Endothelial cell of umbilical vein (primary cell): ENCODE data around the gene ISL1. TPM values are rescaled to one million over a fixed set of nuclear protein-coding genes. Genes with fewer than 3 reads are reported as not detected.

Experiments
- BruUV-seq: library from RNA; stranded (reverse); fragments of 400-500 nt; replicated peaks from 2 replicates; lab custom pipeline; 2021; lab: Mats Ljungman, UMichigan
- CTCF ChIA-PET: fragments of 300-600, 350-600 bp; sonication (Branson Sonifier 250); formaldehyde crosslinking; loops from one replicate; lab custom pipeline; 2021; ENCODE audit warnings: antibody characterized with exemption, inconsistent platforms; lab: Charles Lee
- POLR2A ChIA-PET: fragments of 300-600, 350-600 bp; sonication (Branson Sonifier 250); formaldehyde crosslinking; loops from one replicate; lab custom pipeline; 2021; ENCODE audit warnings: antibody characterized with exemption, inconsistent platforms; lab: Charles Lee
- DNase-seq: peaks from one replicate; pipeline ENCODE4 v3.0.0-alpha.2; 2011; ENCODE audit warnings: low read depth, low spot score
- FAIRE-seq: peaks from 2 replicates; lab custom pipeline; 2011; peaks lifted over from hg19 to GRCh38; lab: Jason Lieb, UNC
- H2AFZ ChIP-seq: 2 replicates; pipeline ENCODE4 v1.6.0; 2012; ENCODE audit warnings: low read depth, low read length, control low read depth, inconsistent platforms
- H3K27ac ChIP-seq: 2 replicates; pipeline ENCODE4 v1.5.1; 2011; ENCODE audit warnings: low read depth, mild to moderate bottlenecking, control low read depth, low read length, moderate library complexity; ENCODE audit not compliant: insufficient read depth
- H3K27me3 ChIP-seq, 2 experiments: 2 replicates each; pipeline versions ENCODE4 v1.6.0 to v1.6.1; 2011; ENCODE audit warnings: low read length in 2 of 2, mixed read lengths in 1 of 2; ENCODE audit not compliant: control insufficient read depth in 2 of 2, insufficient read depth in 2 of 2
- H3K36me3 ChIP-seq, 2 experiments: 2 replicates in 1 of 2; 3 replicates in 1 of 2; pipeline ENCODE4 v1.5.1; 2011; ENCODE audit warnings: low read length in 2 of 2, mild to moderate bottlenecking in 1 of 2, moderate library complexity in 1 of 2; ENCODE audit not compliant: control insufficient read depth in 2 of 2, insufficient read depth in 2 of 2; ENCODE audit errors: extremely low read depth in 1 of 2
- H3K4me1 ChIP-seq: 3 replicates; pipeline ENCODE4 v1.5.1; 2011; ENCODE audit warnings: mild to moderate bottlenecking, low read length; ENCODE audit not compliant: control insufficient read depth, insufficient read depth; ENCODE audit errors: extremely low read depth
- H3K4me2 ChIP-seq: 2 replicates; pipeline ENCODE4 v1.6.1; 2011; ENCODE audit warnings: low read length, control low read depth, mixed read lengths; ENCODE audit not compliant: insufficient read depth
- H3K4me3 ChIP-seq, 3 experiments: fragments of 200-600 bp in 1 of 3; sonication (generic), shearing (Covaris generic) in 1 of 3; replicated peaks in 1 of 3; 2 replicates each; pipeline ENCODE4 v1.5.1; 2011 to 2016; ENCODE audit warnings: control low read depth in 3 of 3, low read length in 3 of 3, mild to moderate bottlenecking in 2 of 3, inconsistent platforms in 1 of 3, low read depth in 1 of 3, moderate library complexity in 1 of 3; ENCODE audit not compliant: insufficient read depth in 1 of 3
- H3K79me2 ChIP-seq: 2 replicates; pipeline ENCODE4 v1.6.0; 2012; ENCODE audit warnings: low read length, inconsistent platforms; ENCODE audit not compliant: control insufficient read depth, insufficient read depth
- H3K9ac ChIP-seq: replicated peaks from 2 replicates; pipeline ENCODE3; 2011; ENCODE audit warnings: low read length, control low read depth; ENCODE audit not compliant: insufficient read depth; ENCODE audit errors: extremely low read depth
- H3K9me1 ChIP-seq: replicated peaks from 3 replicates; pipeline ENCODE4 v1.6.0; 2011; ENCODE audit warnings: mild to moderate bottlenecking, low read length; ENCODE audit not compliant: control insufficient read depth, insufficient read depth; ENCODE audit errors: extremely low read depth
- H3K9me3 ChIP-seq: replicated peaks from 2 replicates; pipeline ENCODE4 v1.5.1; 2012; ENCODE audit warnings: low read length, inconsistent platforms; ENCODE audit not compliant: control insufficient read depth, insufficient read depth
- H4K20me1 ChIP-seq: replicated peaks from 2 replicates; pipeline ENCODE3; 2011; ENCODE audit warnings: mild to moderate bottlenecking, low read length; ENCODE audit not compliant: control insufficient read depth, insufficient read depth; ENCODE audit errors: extremely low read depth
- CTCF ChIP-seq, 2 donors: IDR thresholded peaks; 1 replicate in 1 of 2; 2 replicates in 1 of 2; pipeline ENCODE4 v1.5.1; 2011; ENCODE audit warnings: low read length in 2 of 2, mild to moderate bottlenecking in 2 of 2, moderate library complexity in 2 of 2, control low read depth in 1 of 2, inconsistent platforms in 1 of 2, low read depth in 1 of 2; ENCODE audit not compliant: insufficient read depth in 1 of 2; ENCODE audit errors: extremely low read depth in 1 of 2
- EZH2 ChIP-seq: IDR thresholded peaks from 2 replicates; pipeline ENCODE4 v1.6.1; 2012; ENCODE audit warnings: borderline replicate concordance, low read depth, mild to moderate bottlenecking, moderate library complexity, low read length, inconsistent platforms; ENCODE audit not compliant: severe bottlenecking
- FOS ChIP-seq: IDR thresholded peaks from 2 replicates; pipeline ENCODE4 v1.6.1; 2011; ENCODE audit warnings: mild to moderate bottlenecking, low read length, moderate library complexity, borderline replicate concordance; ENCODE audit not compliant: insufficient read depth
- GATA2 ChIP-seq: IDR thresholded peaks from 2 replicates; pipeline ENCODE4 v1.7.0; 2011; ENCODE audit warnings: low read depth, mild to moderate bottlenecking, moderate library complexity, mixed read lengths, low read length; ENCODE audit not compliant: insufficient read length, insufficient read depth
- JUN ChIP-seq: IDR thresholded peaks from 2 replicates; pipeline ENCODE4 v1.6.1; 2011; ENCODE audit warnings: borderline replicate concordance, low read depth; ENCODE audit not compliant: insufficient read length, insufficient read depth
- POLR2A ChIP-seq: IDR thresholded peaks from 2 replicates; pipeline ENCODE4 v1.6.1; 2012; ENCODE audit warnings: low read depth, mild to moderate bottlenecking, control low read depth, low read length
- POLR2AphosphoS5 ChIP-seq: IDR thresholded peaks from 2 replicates; pipeline ENCODE4 v1.6.1; 2012; ENCODE audit warnings: low read depth, mild to moderate bottlenecking, control low read depth, low read length, moderate library complexity; ENCODE audit not compliant: insufficient read depth
- dilution Hi-C: fragments of 300-500 bp; cut with MboI; formaldehyde crosslinking; loops from one replicate; pipeline ENCODE4 v1.15.0; 2019; ENCODE audit warnings: low sequenced_read_pairs; ENCODE audit not compliant: extremely low pct_ligation_motif_present
- intact Hi-C: fragments of 100-400 bp; cut with micrococcal nuclease; formaldehyde crosslinking; loops from one replicate; pipeline ENCODE4 v1.10.0; 2022
- polyA plus RNA-seq, 4 experiments: library from polyadenylated mRNA; depleted of rRNA in 3 of 4; stranded (reverse) in 3 of 4; unstranded in 1 of 4; fragments of >200 nt; gene quantifications; 2 replicates each; pipeline versions ENCODE4 v1.2.1 to v1.2.3, GENCODE V29; 2011 to 2012; ENCODE audit warnings: missing spikeins in 1 of 4
- total RNA-seq: library from RNA; stranded (reverse); gene quantifications from 2 replicates; pipeline ENCODE4 v1.2.3, GENCODE V29; 2021
- TF ChIP-seq, protein P1 (sequence below): IDR thresholded peaks from 2 replicates; pipeline ENCODE4 v1.6.1; 2011; ENCODE audit not compliant: insufficient read depth, insufficient read length

ISL1 gene
- total and polyA plus RNA-seq, 2 donors (not counting 3 experiments of a cell fraction or from before 2014, with no cell fraction given) = 0.28 to 1.1 TPM

DNA sequence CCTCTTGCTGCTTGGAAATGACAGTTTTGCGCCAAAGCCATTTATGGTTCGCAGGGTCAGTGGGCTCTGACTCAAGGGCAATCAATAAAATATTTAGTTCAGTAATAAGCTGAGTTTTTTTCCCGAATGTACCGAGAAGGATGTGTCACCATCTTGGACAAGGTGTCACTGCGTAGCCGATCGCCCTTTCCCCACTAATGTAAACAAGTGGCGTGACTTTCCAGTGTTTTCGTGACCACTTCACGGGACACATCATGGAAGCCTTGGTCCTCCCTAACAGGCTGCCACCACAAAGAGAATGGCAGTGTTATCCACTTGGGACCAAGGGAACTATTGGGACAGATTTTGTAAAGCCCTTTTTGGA, 16.4 kb downstream of the ISL1 start:
- Histone ChIP-seq H3K4me2 (peak overlapping the region; percentile 9), H3K4me1 (no peaks in the 10 kb centered on the region), H4K20me1 (no peaks in the 10 kb centered on the region), H3K9me3 (no peaks in the 10 kb centered on the region), H3K36me3 (no peaks in the 10 kb centered on the region), H3K9ac (no peak overlapping the region), H3K9me1 (no peaks in the 10 kb centered on the region), H3K27ac (no peak overlapping the region), H2AFZ (no peak overlapping the region), H3K4me3 (no peak overlapping the region), H3K79me2 (no peaks in the 10 kb centered on the region), H3K27me3 (peaks cover 21 to 29% of the 10 kb centered on the region in 2 experiments)
- ChIA-PET CTCF (interaction anchor here (0.7 to 1.9 kb wide), 3 partner anchors 16 to 437 kb away, joined by 3 to 6 read pairs (median 3); partner anchors contain the start of gene ISL1), POLR2A (no interaction called here)
- dilution Hi-C loops (no loop called here), intact Hi-C loops (no loop called here)
- no peak for FAIRE-seq
- TF ChIP-seq CTCF (IDR thresholded peaks at IDR 0.05; ENCODE audit: extremely low read depth in 1 of 2, insufficient read depth in 1 of 2, low read depth in 1 of 2, low read length in 2 of 2) (no peak), EZH2 (no peak), FOS (no peak), POLR2A (no peak), GATA2 (no peak), JUN (no peak), POLR2AphosphoS5 (no peak)
- TF ChIP-seq, protein P1, sequence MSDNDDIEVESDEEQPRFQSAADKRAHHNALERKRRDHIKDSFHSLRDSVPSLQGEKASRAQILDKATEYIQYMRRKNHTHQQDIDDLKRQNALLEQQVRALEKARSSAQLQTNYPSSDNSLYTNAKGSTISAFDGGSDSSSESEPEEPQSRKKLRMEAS = no peak
- DNase-seq = no peak
- BruUV-seq = no TSS peak
